Measurements from ENCODE around the gene IRF2BPL. TPM values are rescaled to one million over a fixed set of nuclear protein-coding genes. Genes with fewer than 3 reads are reported as not detected.

The IRF2BPL gene
- total RNA-seq, 1 experiment from 2014 or later, result 51.2 TPM

GRCh38 chr14:77039285-77040058 is 11.0 kb upstream of the IRF2BPL start:
- peak; percentile 53 for DNase-seq (ENCODE audit: low spot score)
- no peaks in the 10 kb centered on the region for H3K27me3 ChIP-seq (replicated peaks; ENCODE audit: insufficient read depth, low read depth, low read length, poor library complexity)
- BruUV-seq (replicated peaks), result TSS peak; percentile 83
- TF ChIP-seq EZH2 (IDR thresholded peaks at IDR 0.05; ENCODE audit: borderline replicate concordance, low read depth, low read length, poor library complexity, severe bottlenecking), result no peak
- H3K36me3 ChIP-seq (ENCODE audit: insufficient read depth, low read length, poor library complexity, severe bottlenecking), result no peaks in the 10 kb centered on the region
- intact Hi-C loops (cut with micrococcal nuclease; ENCODE audit: unreplicated experiment), result loop anchor here (1.0 kb wide), 2 partner anchors 11 to 83 kb away; partner anchors contain the start of gene IRF2BPL
- H3K4me1 ChIP-seq (ENCODE audit: insufficient read depth, low read length, poor library complexity, severe bottlenecking), result peaks cover 81% of the 10 kb centered on the region
- peak overlapping the region; percentile 92 for H3K27ac ChIP-seq (ENCODE audit: low read depth, low read length, poor library complexity, severe bottlenecking)
- H3K9me3 ChIP-seq (ENCODE audit: low read depth, low read length, poor library complexity, severe bottlenecking), result no peaks in the 10 kb centered on the region
- peak overlapping the region; percentile 25 for H3K4me3 ChIP-seq (ENCODE audit: low read depth, low read length, poor library complexity, severe bottlenecking)
- ChIA-PET CTCF (interaction anchor here (0.6 to 1.1 kb wide), 2 partner anchors 126 to 164 kb away, joined by 4 to 10 read pairs; no protein-coding TSS in a partner anchor), POLR2A (ENCODE audit: low non-redundant PET) (interaction anchor here (1.8 kb wide), 1 partner anchor 119 kb away, joined by 5 read pairs; no protein-coding TSS in a partner anchor)

- BruUV-seq (replicated peaks), result no TSS peak
- TF ChIP-seq EZH2 (IDR thresholded peaks at IDR 0.05; ENCODE audit: borderline replicate concordance, low read depth, low read length, poor library complexity, severe bottlenecking), result no peak
- no peak for TF ChIP-seq CTCF (conservative IDR thresholded peaks at IDR 0.05; ENCODE audit: low read depth, low read length)
- DNase-seq (ENCODE audit: low spot score), result no peak
Observed at GRCh38 chr14:77037938-77038568, 9.5 kb upstream of the IRF2BPL start.

GRCh38 chr14:77037215-77037937 is 8.9 kb upstream of the IRF2BPL start:
- no peak overlapping the region for H3K4me3 ChIP-seq (ENCODE audit: low read depth, low read length, poor library complexity, severe bottlenecking)
- no peaks in the 10 kb centered on the region for H3K27me3 ChIP-seq (replicated peaks; ENCODE audit: insufficient read depth, low read depth, low read length, poor library complexity)
- peaks cover 77% of the 10 kb centered on the region for H3K4me1 ChIP-seq (ENCODE audit: insufficient read depth, low read length, poor library complexity, severe bottlenecking)
- H3K27ac ChIP-seq (ENCODE audit: low read depth, low read length, poor library complexity, severe bottlenecking), result peak overlapping the region; percentile 92
- ChIA-PET POLR2A (ENCODE audit: low non-redundant PET) (interaction anchor here (0.6 kb wide), 1 partner anchor 21 kb away, joined by 3 read pairs; no protein-coding TSS in a partner anchor), CTCF (no interaction called here)
- DNase-seq (ENCODE audit: low spot score), result no peak
- H3K36me3 ChIP-seq (ENCODE audit: insufficient read depth, low read length, poor library complexity, severe bottlenecking), result no peaks in the 10 kb centered on the region
- no TSS peak for BruUV-seq (replicated peaks)
- TF ChIP-seq EZH2 (IDR thresholded peaks at IDR 0.05; ENCODE audit: borderline replicate concordance, low read depth, low read length, poor library complexity, severe bottlenecking) (no peak), CTCF (conservative IDR thresholded peaks at IDR 0.05; ENCODE audit: low read depth, low read length) (no peak)
- intact Hi-C loops (cut with micrococcal nuclease; ENCODE audit: unreplicated experiment), result no loop called here
- no peaks in the 10 kb centered on the region for H3K9me3 ChIP-seq (ENCODE audit: low read depth, low read length, poor library complexity, severe bottlenecking)

More at GRCh38 chr14:77037938-77038568, 9.5 kb upstream of the IRF2BPL start:
- Histone ChIP-seq H3K9me3 (ENCODE audit: low read depth, low read length, poor library complexity, severe bottlenecking) (no peaks in the 10 kb centered on the region), H3K36me3 (ENCODE audit: insufficient read depth, low read length, poor library complexity, severe bottlenecking) (no peaks in the 10 kb centered on the region), H3K4me1 (ENCODE audit: insufficient read depth, low read length, poor library complexity, severe bottlenecking) (peaks cover 77% of the 10 kb centered on the region), H3K27ac (ENCODE audit: low read depth, low read length, poor library complexity, severe bottlenecking) (peak overlapping the region; percentile 92), H3K27me3 (replicated peaks; ENCODE audit: insufficient read depth, low read depth, low read length, poor library complexity) (no peaks in the 10 kb centered on the region), H3K4me3 (ENCODE audit: low read depth, low read length, poor library complexity, severe bottlenecking) (peak overlapping the region; percentile 4)
- CTCF ChIA-PET, result no interaction called here
- intact Hi-C loops (cut with micrococcal nuclease; ENCODE audit: unreplicated experiment), result no loop called here
- POLR2A ChIA-PET (ENCODE audit: low non-redundant PET), result no interaction called here

Data from A673 (cell line).